Activated CD4-positive, CD25-positive, alpha-beta regulatory T cell treated with anti-CD3 and anti-CD28 coated beads, Interleukin-2, amount 50 U/mL, for 16 hours (primary cell): Measurements from ENCODE around the gene LMBRD2.

Experiments
- DNase-seq: peaks from one replicate; pipeline ENCODE4 v3.0.0-alpha.2; 2020; ENCODE audit warnings: low read depth, low spot score

The LMBRD2 gene

DNA sequence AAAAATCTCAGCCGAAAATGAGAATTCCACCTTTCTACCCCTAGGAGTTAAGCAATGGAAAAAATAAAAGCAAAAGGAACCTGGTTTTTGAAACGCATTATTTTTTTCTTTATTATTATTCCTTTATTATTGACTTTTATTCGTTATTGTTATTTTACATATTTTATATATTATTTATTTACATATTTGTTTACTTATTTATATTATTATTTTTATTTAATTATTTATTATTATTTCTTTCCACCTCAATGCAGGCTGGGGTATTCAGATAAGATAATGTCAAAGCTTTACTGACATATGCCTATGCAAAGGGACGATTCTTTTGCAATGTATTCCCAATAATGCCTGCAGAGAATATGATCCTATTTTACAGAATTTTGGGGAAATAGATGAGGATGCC, 101.7 kb downstream of the LMBRD2 start:
- no peak for DNase-seq
